DMS 273 (cell line): ENCODE data around the gene NCAM1.
"Not testable (repeated sequence)": the region's sequence is repeated elsewhere in the genome, so short reads cannot be mapped to it uniquely, and the experiment has no call there.

Experiments
- DNase-seq: peaks from one replicate; lab custom pipeline; 2025; ENCODE audit not compliant: unreplicated experiment; lab: John Stamatoyannopoulos, UW

The NCAM1 gene

GRCh38 chr11:112961146-112961668, at the start of gene NCAM1:
TSS of gene NCAM1 (plus strand) at chr11:112961420.
- peak; percentile 95 for DNase-seq

DNA sequence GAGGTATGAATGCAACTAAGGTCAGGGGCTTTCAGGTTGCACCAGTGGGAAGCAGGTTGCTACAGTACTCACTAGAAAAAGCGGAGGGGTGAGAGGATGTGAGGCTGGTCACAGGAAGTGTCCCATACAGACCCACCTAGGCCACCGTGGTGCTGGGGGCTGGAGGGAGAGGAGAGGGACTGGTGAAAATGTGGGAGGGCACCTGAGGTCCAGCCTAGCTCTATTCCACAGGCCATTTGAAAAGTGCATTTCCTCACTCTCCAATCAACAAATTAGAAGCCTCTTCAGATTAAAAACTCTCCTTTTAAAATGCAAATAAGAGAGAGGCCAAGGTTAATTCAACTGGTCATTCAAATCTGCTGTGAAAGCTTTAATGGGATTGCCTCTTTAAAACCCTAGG, 38.6 kb upstream of the NCAM1 start:
- DNase-seq: no peak

GRCh38 chr11:112924836-112925235, 36.4 kb upstream of the NCAM1 start:
- not testable (repeated sequence) for DNase-seq

DNA sequence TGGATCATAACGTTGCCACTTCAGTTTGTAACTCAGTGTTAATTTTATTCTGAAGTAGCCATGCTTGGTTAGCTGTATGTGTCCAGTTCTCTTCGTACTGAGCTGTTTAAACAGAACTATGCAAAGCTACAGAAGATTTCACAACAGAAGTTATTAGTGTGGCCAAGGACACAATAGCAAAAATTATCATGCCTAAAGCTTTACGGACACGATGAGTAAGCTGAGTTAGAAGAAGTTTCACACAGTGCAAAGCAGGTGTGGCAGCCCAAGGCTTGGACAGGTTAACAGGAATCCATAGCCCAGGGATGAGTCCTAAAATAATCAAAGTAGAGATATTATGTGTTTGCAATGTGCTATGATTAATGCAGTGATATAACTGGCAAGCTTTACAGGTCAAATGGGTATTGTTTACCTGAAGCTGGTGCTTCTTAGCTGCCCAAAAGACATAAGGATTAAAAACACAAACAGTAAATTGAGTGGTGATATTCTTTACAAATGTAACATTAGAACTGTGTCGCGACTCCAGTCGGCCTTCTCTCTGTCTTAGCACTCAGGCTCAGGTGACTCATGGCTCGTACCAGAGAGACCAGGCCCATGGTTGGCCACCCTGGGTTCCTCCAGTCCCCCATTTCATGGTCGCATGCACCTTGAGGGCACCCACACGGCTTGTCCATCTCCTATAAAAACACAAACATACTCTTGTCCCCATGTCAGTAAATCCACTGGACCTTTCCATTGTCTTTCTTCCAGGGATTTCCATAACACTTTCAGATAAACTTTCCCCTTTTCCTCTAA, 35.5 kb upstream of the NCAM1 start:
- DNase-seq: no peak

DNA sequence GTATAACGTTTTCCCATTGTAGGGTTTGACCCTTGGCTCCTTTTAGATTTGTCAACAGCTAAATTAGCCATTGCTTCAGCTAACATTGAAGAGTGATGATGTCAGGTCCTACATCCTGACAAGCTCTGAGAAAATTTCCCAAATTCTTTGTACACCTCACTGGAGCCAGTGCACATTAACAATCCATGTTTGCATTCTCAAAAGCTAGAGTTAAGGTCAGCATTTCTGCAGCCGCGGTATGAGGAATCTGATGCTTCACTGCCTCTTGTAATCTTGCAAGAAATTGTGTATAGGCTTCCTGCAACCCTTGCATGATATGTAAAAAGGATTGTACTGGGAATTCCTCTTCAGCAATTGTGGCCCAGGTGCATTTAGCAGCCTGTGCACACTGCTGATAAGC, 33.1 kb upstream of the NCAM1 start:
- DNase-seq: no peak

- no peak for DNase-seq
Measured at GRCh38 chr11:112929432-112929831, 31.8 kb upstream of the NCAM1 start.

GRCh38 chr11:112931703-112932102, 29.5 kb upstream of the NCAM1 start:
- DNase-seq: peak; percentile 54

DNA sequence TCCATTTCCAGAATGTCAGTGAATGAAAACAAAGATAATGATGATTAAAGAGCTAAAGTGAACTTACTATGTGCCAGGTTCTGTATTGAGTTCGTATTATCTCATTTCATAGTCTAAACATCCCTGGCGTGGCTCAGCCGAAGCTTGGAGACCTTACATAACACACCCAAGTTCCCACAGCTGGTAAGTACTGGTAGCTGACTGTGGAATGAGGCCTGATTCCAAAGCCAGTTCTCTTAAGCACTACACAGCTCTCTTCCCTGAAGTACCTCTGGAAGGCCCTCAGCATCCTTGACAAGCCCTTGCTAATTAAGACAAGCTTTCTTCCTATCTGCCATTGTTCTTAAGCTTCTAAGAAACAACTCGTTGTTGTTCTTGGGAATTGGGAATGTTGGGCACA, 28.6 kb upstream of the NCAM1 start:
- DNase-seq: no peak

DNA sequence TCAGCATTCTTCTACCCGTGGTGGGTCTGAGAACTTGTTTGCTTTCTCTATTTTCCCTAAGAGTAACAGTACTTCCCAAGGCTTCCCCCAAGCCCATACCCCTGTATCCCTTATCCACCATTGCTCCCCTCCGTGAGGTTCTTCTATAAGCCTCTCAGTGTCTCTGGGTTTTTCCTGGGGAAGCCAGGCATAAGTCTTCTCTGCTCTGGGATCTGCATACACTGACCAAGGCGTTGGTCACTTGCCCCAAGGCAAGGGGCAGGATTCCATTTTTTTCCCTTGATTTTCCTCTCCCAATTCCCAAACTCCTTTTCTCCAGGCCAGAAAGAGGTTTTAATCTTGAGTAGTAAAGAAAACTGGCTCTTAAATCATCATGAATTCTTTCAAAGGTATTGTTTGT, 27.2 kb upstream of the NCAM1 start:
- DNase-seq: no peak

- DNase-seq: no peak
Measured at GRCh38 chr11:112941104-112941503, 20.1 kb upstream of the NCAM1 start.

GRCh38 chr11:112942966-112943643, 18.1 kb upstream of the NCAM1 start:
- DNase-seq: no peak

GRCh38 chr11:112946866-112947265, 14.4 kb upstream of the NCAM1 start:
- no peak for DNase-seq

- no peak for DNase-seq
Measured at GRCh38 chr11:112949781-112950575, 11.2 kb upstream of the NCAM1 start.

DNA sequence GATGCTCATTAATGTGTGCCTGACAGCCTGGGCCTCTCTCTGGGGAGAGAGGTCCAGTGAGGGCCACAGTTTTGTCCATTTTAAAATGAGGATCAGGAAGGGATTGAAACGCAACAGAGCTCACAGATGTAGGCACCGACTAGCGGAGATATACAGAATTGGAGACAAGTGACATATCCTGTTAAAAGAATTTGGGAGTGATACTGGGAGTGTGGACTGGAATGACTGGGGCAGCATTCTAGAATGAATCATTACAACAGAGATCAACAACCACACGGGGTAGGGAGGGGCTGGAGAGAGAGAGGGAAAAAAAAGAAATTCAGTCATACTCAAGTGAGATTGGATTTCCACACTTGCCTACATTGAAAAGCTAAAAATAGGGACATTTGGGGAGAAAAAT, 2.5 kb upstream of the NCAM1 start:
- DNase-seq: peak; percentile 8

DNA sequence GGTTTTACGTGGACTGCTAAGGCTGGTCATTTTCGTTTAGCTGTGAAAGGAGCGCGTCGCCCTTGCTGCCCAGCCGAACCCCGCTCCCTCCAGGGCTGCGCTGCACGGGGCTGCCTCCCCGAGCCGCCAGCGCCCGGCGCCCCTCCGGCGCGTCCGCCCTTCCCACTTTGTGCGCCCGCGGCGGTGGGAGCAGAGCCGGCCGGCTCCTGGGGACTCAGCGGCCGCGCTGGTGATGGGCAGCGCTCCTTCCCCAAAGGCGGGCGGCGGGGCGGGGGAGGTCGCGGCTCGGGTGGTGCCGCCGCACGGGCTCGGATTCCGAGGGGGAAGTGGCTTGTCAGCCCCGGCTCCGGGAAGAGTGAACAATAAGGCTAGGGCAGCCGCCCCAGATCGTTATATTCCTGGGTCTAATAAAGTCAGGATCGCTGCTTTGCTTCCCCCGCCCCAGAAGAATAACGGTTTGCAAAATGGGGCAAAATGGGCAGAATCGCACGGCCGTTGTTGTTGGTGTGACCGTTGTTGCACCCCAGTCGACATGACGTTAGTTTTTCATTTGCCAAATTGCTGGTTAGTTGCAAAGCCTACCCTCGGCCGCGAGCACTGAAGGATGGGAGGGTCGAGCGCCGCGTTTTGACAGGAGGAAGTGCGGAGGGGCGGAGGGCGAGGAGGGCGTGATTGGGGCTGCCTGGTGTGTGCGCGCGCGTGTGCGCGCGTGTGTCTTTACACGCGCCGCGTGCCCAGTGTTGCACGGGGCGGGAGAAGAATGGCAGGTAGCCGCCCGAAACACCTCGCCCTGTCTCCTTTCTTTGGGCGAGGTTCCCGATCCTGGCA, 745 bp downstream of the NCAM1 start:
- peak; percentile 66 for DNase-seq

- peak; percentile 88 for DNase-seq
Measured at GRCh38 chr11:112962579-112963367, 1.6 kb downstream of the NCAM1 start.

- peak; percentile 70 for DNase-seq
Measured at GRCh38 chr11:112963368-112963955, 2.2 kb downstream of the NCAM1 start.

- DNase-seq: peak; percentile 44
Measured at GRCh38 chr11:112965656-112966055, 4.4 kb downstream of the NCAM1 start.

DNA sequence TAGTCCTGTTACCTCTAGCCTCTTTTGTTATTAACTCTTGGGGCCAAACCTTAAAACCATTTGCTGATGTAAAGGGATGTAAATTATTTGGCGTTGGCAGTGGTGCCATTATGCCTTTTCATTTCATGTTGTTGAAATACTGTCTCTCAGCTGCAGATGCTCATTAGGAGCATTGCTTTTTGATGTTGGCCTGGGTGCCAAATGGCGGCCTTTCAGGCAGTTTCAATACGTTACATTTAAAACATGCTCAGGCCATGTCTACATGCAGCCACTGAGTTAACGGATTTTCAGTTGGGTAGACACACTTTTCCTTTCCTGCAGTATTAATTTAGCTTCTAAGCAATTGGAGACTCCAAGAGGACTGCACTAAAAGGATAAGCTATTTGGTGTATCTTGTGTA, 5.3 kb downstream of the NCAM1 start:
- DNase-seq: peak; percentile 48
